Endothelial cell of umbilical vein (primary cell): ENCODE data around the gene ERG. TPM values are rescaled to one million over a fixed set of nuclear protein-coding genes. Genes with fewer than 3 reads are reported as not detected.

ENCODE experiments used
- BruUV-seq: library from RNA; stranded (reverse); fragments of 400-500 nt; replicated peaks from 2 replicates; lab custom pipeline; 2021; lab: Mats Ljungman, UMichigan
- CTCF ChIA-PET: fragments of 300-600, 350-600 bp; sonication (Branson Sonifier 250); formaldehyde crosslinking; loops from one replicate; lab custom pipeline; 2021; ENCODE audit warnings: antibody characterized with exemption, inconsistent platforms; lab: Charles Lee
- POLR2A ChIA-PET: fragments of 300-600, 350-600 bp; sonication (Branson Sonifier 250); formaldehyde crosslinking; loops from one replicate; lab custom pipeline; 2021; ENCODE audit warnings: antibody characterized with exemption, inconsistent platforms; lab: Charles Lee
- DNase-seq: peaks from one replicate; pipeline ENCODE4 v3.0.0-alpha.2; 2011; ENCODE audit warnings: low read depth, low spot score
- FAIRE-seq: peaks from 2 replicates; lab custom pipeline; 2011; peaks lifted over from hg19 to GRCh38; lab: Jason Lieb, UNC
- H2AFZ ChIP-seq: 2 replicates; pipeline ENCODE4 v1.6.0; 2012; ENCODE audit warnings: low read depth, low read length, control low read depth, inconsistent platforms
- H3K27ac ChIP-seq: 2 replicates; pipeline ENCODE4 v1.5.1; 2011; ENCODE audit warnings: low read depth, mild to moderate bottlenecking, control low read depth, low read length, moderate library complexity; ENCODE audit not compliant: insufficient read depth
- H3K27me3 ChIP-seq, 2 experiments: 2 replicates each; pipeline versions ENCODE4 v1.6.0 to v1.6.1; 2011; ENCODE audit warnings: low read length in 2 of 2, mixed read lengths in 1 of 2; ENCODE audit not compliant: control insufficient read depth in 2 of 2, insufficient read depth in 2 of 2
- H3K36me3 ChIP-seq, 2 experiments: 2 replicates in 1 of 2; 3 replicates in 1 of 2; pipeline ENCODE4 v1.5.1; 2011; ENCODE audit warnings: low read length in 2 of 2, mild to moderate bottlenecking in 1 of 2, moderate library complexity in 1 of 2; ENCODE audit not compliant: control insufficient read depth in 2 of 2, insufficient read depth in 2 of 2; ENCODE audit errors: extremely low read depth in 1 of 2
- H3K4me1 ChIP-seq: 3 replicates; pipeline ENCODE4 v1.5.1; 2011; ENCODE audit warnings: mild to moderate bottlenecking, low read length; ENCODE audit not compliant: control insufficient read depth, insufficient read depth; ENCODE audit errors: extremely low read depth
- H3K4me2 ChIP-seq: 2 replicates; pipeline ENCODE4 v1.6.1; 2011; ENCODE audit warnings: low read length, control low read depth, mixed read lengths; ENCODE audit not compliant: insufficient read depth
- H3K4me3 ChIP-seq, 3 experiments: fragments of 200-600 bp in 1 of 3; sonication (generic), shearing (Covaris generic) in 1 of 3; replicated peaks in 1 of 3; 2 replicates each; pipeline ENCODE4 v1.5.1; 2011 to 2016; ENCODE audit warnings: control low read depth in 3 of 3, low read length in 3 of 3, mild to moderate bottlenecking in 2 of 3, inconsistent platforms in 1 of 3, low read depth in 1 of 3, moderate library complexity in 1 of 3; ENCODE audit not compliant: insufficient read depth in 1 of 3
- H3K79me2 ChIP-seq: 2 replicates; pipeline ENCODE4 v1.6.0; 2012; ENCODE audit warnings: low read length, inconsistent platforms; ENCODE audit not compliant: control insufficient read depth, insufficient read depth
- H3K9ac ChIP-seq: replicated peaks from 2 replicates; pipeline ENCODE3; 2011; ENCODE audit warnings: low read length, control low read depth; ENCODE audit not compliant: insufficient read depth; ENCODE audit errors: extremely low read depth
- H3K9me1 ChIP-seq: replicated peaks from 3 replicates; pipeline ENCODE4 v1.6.0; 2011; ENCODE audit warnings: mild to moderate bottlenecking, low read length; ENCODE audit not compliant: control insufficient read depth, insufficient read depth; ENCODE audit errors: extremely low read depth
- H3K9me3 ChIP-seq: replicated peaks from 2 replicates; pipeline ENCODE4 v1.5.1; 2012; ENCODE audit warnings: low read length, inconsistent platforms; ENCODE audit not compliant: control insufficient read depth, insufficient read depth
- H4K20me1 ChIP-seq: replicated peaks from 2 replicates; pipeline ENCODE3; 2011; ENCODE audit warnings: mild to moderate bottlenecking, low read length; ENCODE audit not compliant: control insufficient read depth, insufficient read depth; ENCODE audit errors: extremely low read depth
- CTCF ChIP-seq, 2 donors: IDR thresholded peaks; 1 replicate in 1 of 2; 2 replicates in 1 of 2; pipeline ENCODE4 v1.5.1; 2011; ENCODE audit warnings: low read length in 2 of 2, mild to moderate bottlenecking in 2 of 2, moderate library complexity in 2 of 2, control low read depth in 1 of 2, inconsistent platforms in 1 of 2, low read depth in 1 of 2; ENCODE audit not compliant: insufficient read depth in 1 of 2; ENCODE audit errors: extremely low read depth in 1 of 2
- EZH2 ChIP-seq: IDR thresholded peaks from 2 replicates; pipeline ENCODE4 v1.6.1; 2012; ENCODE audit warnings: borderline replicate concordance, low read depth, mild to moderate bottlenecking, moderate library complexity, low read length, inconsistent platforms; ENCODE audit not compliant: severe bottlenecking
- FOS ChIP-seq: IDR thresholded peaks from 2 replicates; pipeline ENCODE4 v1.6.1; 2011; ENCODE audit warnings: mild to moderate bottlenecking, low read length, moderate library complexity, borderline replicate concordance; ENCODE audit not compliant: insufficient read depth
- GATA2 ChIP-seq: IDR thresholded peaks from 2 replicates; pipeline ENCODE4 v1.7.0; 2011; ENCODE audit warnings: low read depth, mild to moderate bottlenecking, moderate library complexity, mixed read lengths, low read length; ENCODE audit not compliant: insufficient read length, insufficient read depth
- JUN ChIP-seq: IDR thresholded peaks from 2 replicates; pipeline ENCODE4 v1.6.1; 2011; ENCODE audit warnings: borderline replicate concordance, low read depth; ENCODE audit not compliant: insufficient read length, insufficient read depth
- MYC ChIP-seq: IDR thresholded peaks from one replicate; pipeline ENCODE4 v1.6.1; 2011; ENCODE audit warnings: mild to moderate bottlenecking, low read depth, low read length
- POLR2A ChIP-seq: IDR thresholded peaks from 2 replicates; pipeline ENCODE4 v1.6.1; 2012; ENCODE audit warnings: low read depth, mild to moderate bottlenecking, control low read depth, low read length
- POLR2AphosphoS5 ChIP-seq: IDR thresholded peaks from 2 replicates; pipeline ENCODE4 v1.6.1; 2012; ENCODE audit warnings: low read depth, mild to moderate bottlenecking, control low read depth, low read length, moderate library complexity; ENCODE audit not compliant: insufficient read depth
- dilution Hi-C: fragments of 300-500 bp; cut with MboI; formaldehyde crosslinking; loops from one replicate; pipeline ENCODE4 v1.15.0; 2019; ENCODE audit warnings: low sequenced_read_pairs; ENCODE audit not compliant: extremely low pct_ligation_motif_present
- intact Hi-C: fragments of 100-400 bp; cut with micrococcal nuclease; formaldehyde crosslinking; loops from one replicate; pipeline ENCODE4 v1.10.0; 2022
- polyA plus RNA-seq, 4 experiments: library from polyadenylated mRNA; depleted of rRNA in 3 of 4; stranded (reverse) in 3 of 4; unstranded in 1 of 4; fragments of >200 nt; gene quantifications; 2 replicates each; pipeline versions ENCODE4 v1.2.1 to v1.2.3, GENCODE V29; 2011 to 2012; ENCODE audit warnings: missing spikeins in 1 of 4
- total RNA-seq: library from RNA; stranded (reverse); gene quantifications from 2 replicates; pipeline ENCODE4 v1.2.3, GENCODE V29; 2021
- TF ChIP-seq, protein P1 (sequence below): IDR thresholded peaks from 2 replicates; pipeline ENCODE4 v1.6.1; 2011; ENCODE audit not compliant: insufficient read depth, insufficient read length

The ERG gene
- total and polyA plus RNA-seq, 2 donors (not counting 3 experiments of a cell fraction or from before 2014, with no cell fraction given) = 173 to 210 TPM

- no peak overlapping the region for H3K9ac ChIP-seq
- H3K79me2 ChIP-seq = peaks cover 88% of the 10 kb centered on the region
- TF ChIP-seq MYC (no peak), JUN (no peak), POLR2A (no peak), EZH2 (no peak), GATA2 (no peak), POLR2AphosphoS5 (no peak), CTCF (IDR thresholded peaks at IDR 0.05; ENCODE audit: extremely low read depth in 1 of 2, insufficient read depth in 1 of 2, low read depth in 1 of 2, low read length in 2 of 2) (no peak), FOS (no peak)
- TF ChIP-seq, protein P1, sequence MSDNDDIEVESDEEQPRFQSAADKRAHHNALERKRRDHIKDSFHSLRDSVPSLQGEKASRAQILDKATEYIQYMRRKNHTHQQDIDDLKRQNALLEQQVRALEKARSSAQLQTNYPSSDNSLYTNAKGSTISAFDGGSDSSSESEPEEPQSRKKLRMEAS = no peak
- ChIA-PET POLR2A (no interaction called here), CTCF (interaction anchor here (0.6 to 0.7 kb wide), 2 partner anchors 11 to 20 kb away, joined by 3 read pairs; no protein-coding TSS in a partner anchor)
- no peak for DNase-seq
- no peak for FAIRE-seq
- H2AFZ ChIP-seq = no peak overlapping the region
- H4K20me1 ChIP-seq = peaks cover 5% of the 10 kb centered on the region
- H3K27me3 ChIP-seq = no peaks in the 10 kb centered on the region
- no peak overlapping the region for H3K4me2 ChIP-seq
- H3K4me1 ChIP-seq = no peaks in the 10 kb centered on the region
- intact Hi-C loops = no loop called here
- H3K9me3 ChIP-seq = no peaks in the 10 kb centered on the region
- dilution Hi-C loops = no loop called here
- H3K36me3 ChIP-seq = peaks cover 51 to 56% of the 10 kb centered on the region in 2 experiments
- no peak overlapping the region for H3K4me3 ChIP-seq
- H3K27ac ChIP-seq = no peak overlapping the region
- BruUV-seq = no TSS peak
- H3K9me1 ChIP-seq = no peaks in the 10 kb centered on the region
Measured at GRCh38 chr21:38420140-38420539, 78.1 kb downstream of the ERG start.
